ENCODE results near the gene TMEM132E. TPM values are rescaled to one million over a fixed set of nuclear protein-coding genes. Genes with fewer than 3 reads are reported as not detected.
A peak's percentile ranks its signal among the peaks of the same experiment; 100 is the strongest.

Gene TMEM132E
- total and polyA plus RNA-seq, 2 donors from 2014 or later, result 1.1 to 4.3 TPM

GRCh38 chr17:34622862-34623623 lies 43.7 kb downstream of the TMEM132E start:
- no peak overlapping the region for H3K9ac ChIP-seq (ENCODE audit: low read length in 3 of 3)
- intact Hi-C loops (cut with DNase I), result no loop called here
- DNase-seq (no peak), FAIRE-seq (no peak)
- TF ChIP-seq CTCF (IDR thresholded peaks at IDR 0.05; ENCODE audit: borderline replicate concordance, extremely low read depth, insufficient read depth), result no peak
- H3K36me3 ChIP-seq (ENCODE audit: control insufficient read depth in 2 of 3, insufficient read depth in 3 of 3, low read length in 3 of 3), result no peaks in the 10 kb centered on the region
- peaks cover 3 to 17% (median 13%) of the 10 kb centered on the region in 3 donors for H3K4me1 ChIP-seq (ENCODE audit: control insufficient read depth in 2 of 3, insufficient read depth in 2 of 3, low read depth in 1 of 3, low read length in 3 of 3)
- H3K27me3 ChIP-seq (ENCODE audit: control insufficient read depth, insufficient read depth, low read length), result peaks cover 7% of the 10 kb centered on the region
- H3K4me3 ChIP-seq (ENCODE audit: low read length in 3 of 3), result no peak overlapping the region
- no peaks in the 10 kb centered on the region for H3K9me3 ChIP-seq (ENCODE audit: control insufficient read depth in 2 of 3, insufficient read depth in 1 of 3, low read length in 3 of 3)
- H3K27ac ChIP-seq (ENCODE audit: low read depth in 2 of 2, low read length in 2 of 2), result no peak overlapping the region

GRCh38 chr17:34623856-34624766 lies 44.7 kb downstream of the TMEM132E start:
- Histone ChIP-seq H3K9me3 (ENCODE audit: control insufficient read depth in 2 of 3, insufficient read depth in 1 of 3, low read length in 3 of 3) (no peaks in the 10 kb centered on the region), H3K27ac (ENCODE audit: low read depth in 2 of 2, low read length in 2 of 2) (peak overlapping the region in 1 of 2 donors; percentile 29), H3K36me3 (ENCODE audit: control insufficient read depth in 2 of 3, insufficient read depth in 3 of 3, low read length in 3 of 3) (no peaks in the 10 kb centered on the region), H3K27me3 (ENCODE audit: control insufficient read depth, insufficient read depth, low read length) (peaks cover 7% of the 10 kb centered on the region), H3K9ac (ENCODE audit: low read length in 3 of 3) (no peak overlapping the region), H3K4me3 (ENCODE audit: low read length in 3 of 3) (no peak overlapping the region), H3K4me1 (ENCODE audit: control insufficient read depth in 2 of 3, insufficient read depth in 2 of 3, low read depth in 1 of 3, low read length in 3 of 3) (peaks cover 3 to 21% (median 20%) of the 10 kb centered on the region in 3 donors)
- DNase-seq (peak in 1 of 5 donors; percentile 44), FAIRE-seq (no peak)
- TF ChIP-seq CTCF (IDR thresholded peaks at IDR 0.05; ENCODE audit: borderline replicate concordance, extremely low read depth, insufficient read depth), result no peak
- intact Hi-C loops (cut with DNase I), result no loop called here

- intact Hi-C loops (cut with DNase I), result no loop called here
- no peak overlapping the region for H3K27ac ChIP-seq (ENCODE audit: low read depth in 2 of 2, low read length in 2 of 2)
- peak overlapping the region in 1 of 3 donors; percentile 12 for H3K9ac ChIP-seq (ENCODE audit: low read length in 3 of 3)
- TF ChIP-seq CTCF (IDR thresholded peaks at IDR 0.05; ENCODE audit: borderline replicate concordance, extremely low read depth, insufficient read depth), result no peak
- no peaks in the 10 kb centered on the region for H3K9me3 ChIP-seq (ENCODE audit: control insufficient read depth in 2 of 3, insufficient read depth in 1 of 3, low read length in 3 of 3)
- peaks cover 7% of the 10 kb centered on the region for H3K27me3 ChIP-seq (ENCODE audit: control insufficient read depth, insufficient read depth, low read length)
- H3K4me1 ChIP-seq (ENCODE audit: control insufficient read depth in 2 of 3, insufficient read depth in 2 of 3, low read depth in 1 of 3, low read length in 3 of 3), result peaks cover 3 to 21% (median 20%) of the 10 kb centered on the region in 3 donors
- H3K36me3 ChIP-seq (ENCODE audit: control insufficient read depth in 2 of 3, insufficient read depth in 3 of 3, low read length in 3 of 3), result no peaks in the 10 kb centered on the region
- no peak overlapping the region for H3K4me3 ChIP-seq (ENCODE audit: low read length in 3 of 3)
- FAIRE-seq (no peak), DNase-seq (peak in 4 of 5 donors; percentile 51 to 76 (median 62))
Measured at GRCh38 chr17:34624767-34625383, 45.5 kb downstream of the TMEM132E start.

Measured in kidney (tissue), 14 donors.